ENCODE data around the gene MAGED1.
A peak's percentile ranks its signal among the peaks of the same experiment; 100 is the strongest.

The MAGED1 gene

DNA sequence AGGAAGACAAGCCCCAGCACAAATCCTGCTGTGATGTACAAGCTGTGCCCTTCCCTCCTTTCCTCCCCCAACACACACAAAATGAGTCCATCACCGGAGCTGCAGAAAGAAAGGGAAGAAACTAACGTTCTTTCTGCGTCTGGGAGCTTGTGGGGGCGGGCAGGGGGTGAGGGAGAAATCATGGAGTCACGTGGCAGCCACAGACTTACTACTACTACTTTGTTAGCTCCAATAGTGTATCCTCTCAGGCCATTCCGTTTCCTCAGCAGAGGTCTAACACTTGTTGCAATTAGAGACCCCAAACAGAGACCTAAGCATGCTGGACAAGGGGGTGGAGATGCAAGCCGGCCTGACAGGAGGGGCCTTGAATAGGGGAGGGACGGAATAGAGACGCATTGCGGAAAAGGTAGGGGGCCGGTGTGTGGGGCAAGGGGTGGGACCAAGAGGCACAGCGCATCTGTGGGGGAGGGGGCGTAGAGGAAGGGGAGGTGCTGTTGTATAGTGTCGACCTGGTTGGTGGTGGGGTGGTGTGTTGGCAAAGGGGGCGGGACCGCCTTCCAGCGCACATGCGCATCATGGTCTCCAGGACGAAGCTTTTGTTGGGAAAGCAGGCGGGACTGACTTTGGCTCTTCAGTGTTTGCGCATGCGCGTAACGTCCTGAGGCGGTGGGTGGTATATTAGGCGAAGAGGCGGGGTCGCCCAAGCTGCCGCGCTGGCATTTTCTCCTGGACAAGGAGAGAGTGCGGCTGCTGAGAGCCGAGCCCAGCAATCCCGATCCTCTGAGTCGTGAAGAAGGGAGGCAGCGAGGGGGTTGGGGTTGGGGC, at the start of gene MAGED1:
Gene MAGED1, plus strand, starts transcription at position 703 of the 825 bp plus-strand sequence. CDS start 682 bp downstream, outside the sequence.
- DNase-seq = peak; percentile 90

DNA sequence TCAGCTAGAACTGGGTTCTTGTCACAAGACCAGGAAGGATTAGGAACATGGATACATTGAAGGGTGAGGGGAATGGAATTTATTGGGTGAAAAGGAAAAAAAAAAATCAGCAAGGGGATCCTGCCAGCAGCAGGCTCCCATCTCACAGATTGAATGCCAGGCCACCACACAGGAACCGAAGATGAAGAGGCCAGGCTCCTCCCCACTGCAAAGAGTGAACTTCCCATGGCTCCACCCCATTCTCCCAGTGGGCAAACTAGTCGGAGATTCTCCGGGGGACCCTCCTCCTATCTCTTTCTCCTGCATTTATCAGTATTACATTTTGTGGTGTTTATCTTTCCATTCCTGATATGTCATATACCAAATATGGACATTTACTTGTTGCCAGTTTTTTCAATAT, 46.0 kb upstream of the MAGED1 start:
- no peak for DNase-seq

GRCh38 chrX:51851507-51852085, 41.8 kb upstream of the MAGED1 start:
- DNase-seq = no peak

- DNase-seq = no peak
These were observed 41.3 kb upstream of the MAGED1 start for GRCh38 chrX:51852096-51852495.

DNA sequence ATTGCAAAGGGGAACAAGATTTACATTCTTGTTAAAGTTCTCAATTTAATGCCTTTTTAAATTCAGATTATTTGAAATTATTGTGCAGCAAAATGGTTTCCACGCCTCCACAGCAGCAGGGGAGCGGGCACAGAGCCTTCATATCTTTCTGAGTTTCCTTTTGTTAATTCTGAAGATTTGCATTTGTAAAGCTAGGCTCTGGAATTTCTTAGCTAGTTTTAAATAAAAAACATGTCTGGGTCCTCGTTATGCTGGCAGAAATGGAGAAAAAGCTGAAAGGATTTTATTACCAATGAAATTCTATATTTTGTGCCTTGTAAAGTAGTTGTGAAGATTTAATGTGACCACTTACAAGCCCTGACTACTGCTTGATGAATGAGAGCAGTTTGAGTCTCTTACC, 40.8 kb upstream of the MAGED1 start:
- no peak for DNase-seq

DNA sequence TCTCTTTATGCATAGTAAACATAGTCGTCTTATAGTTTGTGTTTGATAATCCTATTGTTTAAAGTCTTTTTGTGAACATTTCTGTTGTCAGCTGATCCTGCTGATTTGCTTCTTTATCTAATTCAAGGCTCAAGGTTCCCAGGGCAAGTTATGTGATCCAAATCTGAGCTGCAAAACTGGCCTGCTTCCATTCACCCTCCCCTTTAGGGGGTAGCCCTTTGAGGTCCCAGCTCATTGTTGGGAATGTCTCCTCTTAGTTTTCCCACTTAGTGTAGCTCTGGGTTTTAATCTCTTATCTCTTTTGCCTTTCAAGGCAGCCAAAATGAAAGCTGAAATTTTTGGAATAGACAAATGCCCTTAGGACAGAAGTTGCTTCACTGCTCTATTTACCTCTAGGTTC, 40.2 kb upstream of the MAGED1 start:
- DNase-seq = no peak

DNA sequence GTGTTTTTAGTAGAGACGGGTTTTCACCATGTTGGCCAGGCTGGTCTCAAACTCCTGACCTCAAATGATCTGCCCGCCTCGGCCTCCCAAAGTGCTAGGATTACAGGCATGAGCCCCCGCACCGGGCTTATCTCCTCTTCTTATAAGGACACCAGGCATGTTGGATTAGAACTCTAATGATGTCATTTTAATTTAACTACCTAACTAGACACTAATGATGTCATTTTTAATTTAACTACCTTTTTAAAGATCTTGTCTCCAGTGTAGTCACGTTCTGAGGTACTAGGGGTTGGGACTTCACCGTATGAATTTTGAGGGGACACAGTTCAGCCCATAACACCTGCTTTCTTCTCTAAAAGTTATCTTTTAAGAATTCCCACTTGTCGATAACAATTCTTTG, 37.7 kb upstream of the MAGED1 start:
- no peak for DNase-seq

- DNase-seq = no peak
These were observed 36.2 kb upstream of the MAGED1 start for GRCh38 chrX:51857159-51857733.

DNA sequence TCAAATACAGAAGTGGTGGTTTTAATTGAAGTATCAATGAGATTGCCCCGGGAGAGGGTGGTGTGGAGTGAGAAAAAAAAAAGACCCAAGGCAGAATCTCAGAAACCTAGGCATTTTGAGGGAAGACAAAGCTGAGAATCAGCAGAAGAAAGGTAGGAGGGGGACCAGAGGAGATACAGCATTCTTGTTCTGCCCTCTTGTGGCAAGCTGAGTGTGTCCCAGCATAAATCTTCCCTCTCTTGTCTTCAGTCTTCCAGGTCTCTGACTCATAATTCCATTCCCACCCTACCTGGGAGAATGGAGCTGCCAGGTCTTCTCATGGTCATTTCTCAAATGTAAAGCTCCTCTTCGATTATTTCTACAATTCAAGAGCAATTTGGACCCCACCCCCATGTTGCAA, 32.7 kb upstream of the MAGED1 start:
- DNase-seq = no peak

- peak; percentile 1 for DNase-seq
These were observed 30.5 kb upstream of the MAGED1 start for GRCh38 chrX:51862920-51863319.

DNA sequence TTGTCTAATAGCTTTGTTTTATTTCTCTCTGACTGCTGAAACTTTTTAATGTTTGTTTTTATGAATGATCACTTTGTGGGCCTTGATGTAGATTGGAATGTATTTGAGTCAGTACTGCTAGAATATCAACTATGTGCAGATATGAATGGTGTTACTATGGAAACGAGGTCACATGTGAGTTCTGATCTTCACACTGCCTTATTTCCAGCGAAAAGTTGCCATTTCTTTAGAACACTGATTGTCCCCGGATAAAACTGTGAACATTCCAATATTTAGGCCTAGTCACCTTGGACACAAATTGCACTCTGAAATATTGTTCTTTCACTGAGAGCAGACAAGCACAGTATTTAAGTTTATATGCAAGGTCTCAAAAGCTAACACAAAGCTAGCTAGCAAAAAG, 27.2 kb upstream of the MAGED1 start:
- DNase-seq = no peak

GRCh38 chrX:51867626-51868025, 25.8 kb upstream of the MAGED1 start:
- no peak for DNase-seq

- no peak for DNase-seq
These were observed 23.1 kb upstream of the MAGED1 start for GRCh38 chrX:51870354-51870753.

DNA sequence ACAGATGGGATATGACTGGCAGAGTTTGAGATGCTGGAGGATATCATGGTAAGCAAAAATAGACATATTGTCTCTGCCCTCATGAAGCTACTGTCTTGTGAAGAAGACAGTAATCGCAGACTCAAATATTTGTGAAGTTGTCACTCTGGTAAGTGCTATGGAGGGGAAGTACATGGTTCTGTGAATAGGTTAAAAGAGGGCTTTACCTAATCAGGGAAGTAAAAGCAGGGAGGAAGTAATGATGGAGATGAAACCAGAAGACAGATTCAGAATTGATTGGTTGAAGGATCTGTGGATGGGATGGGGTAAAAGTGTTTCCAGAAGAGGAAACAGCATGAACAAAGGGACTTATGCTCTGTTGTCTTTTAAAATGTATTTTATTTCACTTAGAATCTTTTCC, 19.3 kb upstream of the MAGED1 start:
- no peak for DNase-seq

- DNase-seq = no peak
These were observed 17.0 kb upstream of the MAGED1 start for GRCh38 chrX:51876441-51876840.

DNA sequence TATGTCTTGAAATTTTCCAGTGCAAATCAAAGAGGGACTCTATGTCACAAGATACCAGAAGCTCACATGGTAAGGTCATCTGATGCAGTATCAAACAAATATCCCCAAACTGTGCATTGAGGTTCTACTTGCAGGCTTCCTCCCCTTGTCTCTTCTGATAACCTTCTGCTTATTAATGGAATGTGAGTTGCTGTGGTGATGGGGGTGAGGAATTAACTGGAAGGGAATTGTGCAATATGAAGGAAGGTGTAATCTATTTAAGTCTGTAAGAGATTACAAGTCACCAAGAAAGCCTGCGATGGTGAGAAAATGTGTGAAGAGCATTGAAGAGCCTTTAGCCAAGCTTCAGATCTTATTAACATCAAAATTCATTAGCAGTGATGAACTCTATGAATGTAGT, 15.4 kb upstream of the MAGED1 start:
- no peak for DNase-seq

GRCh38 chrX:51889851-51890250, 3.6 kb upstream of the MAGED1 start:
- no peak for DNase-seq

GRCh38 chrX:51891245-51891644, 2.2 kb upstream of the MAGED1 start:
- no peak for DNase-seq

- peak; percentile 11 for DNase-seq
These were observed 1.4 kb upstream of the MAGED1 start for GRCh38 chrX:51891821-51892551.

DNA sequence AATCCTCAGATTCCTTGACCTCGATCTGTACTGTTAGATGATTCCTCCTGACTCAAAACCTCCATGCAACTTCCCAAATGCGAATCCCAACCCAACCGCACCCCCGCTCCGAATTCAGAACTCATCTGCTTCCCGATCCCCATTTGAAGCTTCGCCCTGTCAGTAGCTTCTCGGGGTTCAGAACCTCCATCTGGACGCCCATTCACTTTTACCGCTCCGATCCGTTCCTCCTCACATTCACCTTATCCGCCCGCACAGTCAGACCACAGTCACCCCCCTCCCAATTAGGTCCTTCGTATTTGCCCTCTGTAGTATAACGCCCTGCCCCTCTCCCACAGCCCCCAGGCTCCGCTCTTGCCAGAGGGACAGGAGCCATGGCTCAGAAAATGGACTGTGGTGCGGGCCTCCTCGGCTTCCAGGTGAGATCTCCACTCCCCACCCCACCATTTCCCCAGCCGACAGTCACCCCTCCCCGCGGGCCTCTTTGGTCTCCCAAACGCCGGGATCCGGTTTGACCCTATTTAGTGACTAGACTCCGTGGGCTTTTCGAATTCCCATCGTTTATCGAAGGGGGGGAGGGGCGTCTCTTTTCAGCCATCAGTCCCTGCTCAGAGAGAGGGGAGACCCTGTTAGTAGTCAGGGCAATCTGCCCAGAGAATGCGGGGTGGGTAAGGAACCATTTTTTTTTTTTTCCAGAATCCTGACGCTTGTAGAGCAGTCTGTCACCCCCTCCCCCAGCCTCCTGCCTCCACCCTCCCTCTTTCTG, 691 bp downstream of the MAGED1 start:
- DNase-seq = no peak

DNA sequence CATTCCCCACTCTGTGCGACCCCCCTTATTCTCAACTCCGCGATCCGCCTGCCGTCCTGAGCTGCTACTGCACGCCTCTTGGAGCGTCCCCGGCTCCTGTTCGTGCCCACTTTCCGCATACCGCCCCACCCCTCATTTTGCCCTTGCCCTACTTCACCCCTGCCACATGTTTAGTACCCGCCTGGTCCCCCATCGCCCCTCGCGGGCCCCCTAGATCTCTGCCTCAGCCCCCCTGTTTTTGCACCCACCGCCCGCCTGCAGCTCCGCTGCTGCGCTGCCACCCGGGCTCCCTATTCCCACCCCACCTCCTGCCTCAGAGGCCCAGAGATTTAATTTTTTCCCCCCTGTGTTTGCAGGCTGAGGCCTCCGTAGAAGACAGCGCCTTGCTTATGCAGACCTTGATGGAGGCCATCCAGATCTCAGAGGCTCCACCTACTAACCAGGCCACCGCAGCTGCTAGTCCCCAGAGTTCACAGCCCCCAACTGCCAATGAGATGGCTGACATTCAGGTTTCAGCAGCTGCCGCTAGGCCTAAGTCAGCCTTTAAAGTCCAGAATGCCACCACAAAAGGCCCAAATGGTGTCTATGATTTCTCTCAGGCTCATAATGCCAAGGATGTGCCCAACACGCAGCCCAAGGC, 1.4 kb downstream of the MAGED1 start:
- no peak for DNase-seq

DNA sequence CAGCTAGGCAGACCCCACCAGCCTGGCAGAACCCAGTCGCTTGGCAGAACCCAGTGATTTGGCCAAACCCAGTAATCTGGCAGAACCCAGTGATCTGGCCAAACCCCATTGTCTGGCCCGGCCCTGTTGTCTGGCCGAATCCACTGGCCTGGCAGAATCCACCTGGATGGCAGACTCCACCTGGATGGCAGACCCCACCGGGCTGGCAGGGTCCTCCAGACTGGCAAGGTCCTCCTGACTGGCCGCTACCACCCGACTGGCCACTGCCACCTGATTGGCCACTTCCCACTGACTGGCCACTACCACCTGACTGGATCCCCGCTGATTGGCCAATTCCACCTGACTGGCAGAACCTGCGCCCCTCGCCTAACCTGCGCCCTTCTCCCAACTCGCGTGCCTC, 3.2 kb downstream of the MAGED1 start:
- DNase-seq = no peak

All from activated CD4-positive, alpha-beta T cell treated with anti-CD3 and anti-CD28 coated beads, Interleukin-10, Interleukin-2, amounts not matched to agents 100 ng/mL and 50 ng/mL, durations not matched to agents 16 hours and 8 hours (primary cell).